HepG2 (cell line): Measurements from ENCODE around the gene PRSS21. TPM values are rescaled to one million over a fixed set of nuclear protein-coding genes. Genes with fewer than 3 reads are reported as not detected.

Experiments
- CEBPG ChIP-seq: IDR thresholded peaks from 2 replicates; pipeline ENCODE4 v1.6.1; 2016
- FIP1L1 ChIP-seq: fragments of 200-400 bp; formaldehyde crosslinking; IDR thresholded peaks from 2 replicates; pipeline ENCODE4 v1.6.1; 2018; ENCODE audit warnings: low read depth, mild to moderate bottlenecking, low read length, moderate library complexity, borderline replicate concordance; ENCODE audit not compliant: insufficient read depth
- FOSL2 ChIP-seq: sonication (generic); formaldehyde crosslinking; IDR thresholded peaks from 2 replicates; pipeline ENCODE4 v1.4.0; 2020; ENCODE audit warnings: missing genetic modification reagents
- GTF2F1 ChIP-seq: fragments of 150-350 bp; IDR thresholded peaks from 2 replicates; pipeline ENCODE4 v1.6.1; 2014; ENCODE audit warnings: low read length
- KDM5A ChIP-seq: fragments of 200-600 bp; sonication (generic); IDR thresholded peaks from 2 replicates; pipeline ENCODE4 v1.7.0; 2018; ENCODE audit warnings: antibody characterized with exemption, mild to moderate bottlenecking, low read length, borderline replicate concordance
- MIXL1 ChIP-seq: IDR thresholded peaks from 2 replicates; pipeline ENCODE4 v1.6.1; 2016
- MXD4 ChIP-seq: IDR thresholded peaks from 2 replicates; pipeline ENCODE4 v1.6.1; 2016; ENCODE audit warnings: mild to moderate bottlenecking, missing biosample characterization, missing genetic modification reagents
- POGZ ChIP-seq: sonication (generic); formaldehyde crosslinking; IDR thresholded peaks from 2 replicates; pipeline ENCODE4 v1.4.0; 2020; ENCODE audit warnings: mild to moderate bottlenecking, missing genetic modification reagents
- RBFOX2 ChIP-seq: fragments of 200-400 bp; formaldehyde crosslinking; IDR thresholded peaks from 2 replicates; pipeline ENCODE4 v1.6.1; 2017; ENCODE audit warnings: low read depth, mild to moderate bottlenecking, low read length
- SOX13 ChIP-seq, 3 experiments: fragments of 450-650 bp in 1 of 3; sonication (generic) in 1 of 3; formaldehyde crosslinking in 1 of 3; IDR thresholded peaks in 2 of 3; conservative IDR thresholded peaks in 1 of 3; 2 replicates each; pipeline versions ENCODE4 v1.5.0 to v1.6.1; 2016 to 2020; ENCODE audit warnings: antibody characterized with exemption in 1 of 3, mild to moderate bottlenecking in 1 of 3, missing compliant biosample characterization in 1 of 3, missing genetic modification reagents in 1 of 3, moderate library complexity in 1 of 3
- TBL1XR1 ChIP-seq: fragments of 150-350 bp; IDR thresholded peaks from 2 replicates; pipeline ENCODE4 v1.6.1; 2014; ENCODE audit warnings: borderline replicate concordance, low read length; ENCODE audit not compliant: partially characterized antibody
- ZBTB20 ChIP-seq: sonication (generic); formaldehyde crosslinking; IDR thresholded peaks from 2 replicates; pipeline ENCODE4 v1.8.1; 2023; ENCODE audit warnings: missing genetic modification reagents, low read depth, mild to moderate bottlenecking, borderline replicate concordance
- ZFP37 ChIP-seq: sonication (generic); formaldehyde crosslinking; IDR thresholded peaks from 2 replicates; pipeline ENCODE4 v1.4.0; 2020; ENCODE audit warnings: missing genetic modification reagents, borderline replicate concordance
- ZFP41 ChIP-seq: sonication (generic); formaldehyde crosslinking; IDR thresholded peaks from 2 replicates; pipeline ENCODE4 v1.4.0; 2020; ENCODE audit warnings: mild to moderate bottlenecking, missing genetic modification reagents, borderline replicate concordance
- ZNF546 ChIP-seq: sonication (generic); formaldehyde crosslinking; conservative IDR thresholded peaks from 2 replicates; pipeline ENCODE4 v1.8.1; 2023; ENCODE audit warnings: mild to moderate bottlenecking, missing genetic modification reagents
- ZNF619 ChIP-seq: sonication (generic); formaldehyde crosslinking; IDR thresholded peaks from 2 replicates; pipeline ENCODE4 v1.4.0; 2020; ENCODE audit warnings: mild to moderate bottlenecking, missing genetic modification reagents
- ZNF644 ChIP-seq: IDR thresholded peaks from 2 replicates; pipeline ENCODE4 v1.6.1; 2016; ENCODE audit warnings: low read depth
- ZNF678 ChIP-seq: sonication (generic); formaldehyde crosslinking; IDR thresholded peaks from 2 replicates; pipeline ENCODE4 v1.4.0; 2020; ENCODE audit warnings: mild to moderate bottlenecking, missing genetic modification reagents
- ZNF746 ChIP-seq: sonication (generic); formaldehyde crosslinking; IDR thresholded peaks from 2 replicates; pipeline ENCODE4 v1.8.0; 2022; ENCODE audit warnings: mild to moderate bottlenecking, missing genetic modification reagents
- ZNF83 ChIP-seq: sonication (generic); formaldehyde crosslinking; IDR thresholded peaks from 2 replicates; pipeline ENCODE4 v1.4.0; 2020; ENCODE audit warnings: missing genetic modification reagents, mild to moderate bottlenecking, borderline replicate concordance
- polyA plus RNA-seq, 8 experiments: library from polyadenylated mRNA; depleted of rRNA in 3 of 8; stranded (reverse) in 7 of 8; unstranded in 1 of 8; fragments of >200 nt; fragmentation: Illumina TruSeq in 4 of 8; extraction: Trizol in 4 of 8; gene quantifications; 2 replicates each; pipeline versions ENCODE4 v1.2.1 to v1.2.3, GENCODE V29; 2011 to 2016; ENCODE audit warnings: low read depth in 4 of 8, missing spikeins in 1 of 8, mixed read lengths in 1 of 8; ENCODE audit not compliant: insufficient read depth in 1 of 8
- total RNA-seq, 5 experiments: library from RNA; depleted of rRNA; stranded (reverse); fragments of >200 nt; fragmentation: Illumina TruSeq; extraction: Trizol; gene quantifications; 2 replicates each; pipeline ENCODE4 v1.2.3, GENCODE V29; 2016; ENCODE audit warnings: low read depth in 1 of 5
- TF ChIP-seq, protein P1 (sequence below): sonication (generic); formaldehyde crosslinking; IDR thresholded peaks from 2 replicates; pipeline ENCODE4 v1.5.0; 2020; ENCODE audit warnings: mild to moderate bottlenecking, missing genetic modification reagents
- TF ChIP-seq, protein P2 (sequence below): sonication (generic); formaldehyde crosslinking; IDR thresholded peaks from 2 replicates; pipeline ENCODE4 v1.4.0; 2020; ENCODE audit warnings: mild to moderate bottlenecking, low read depth, missing genetic modification reagents
- TF ChIP-seq, protein P3 (sequence below): sonication (generic); formaldehyde crosslinking; IDR thresholded peaks from 2 replicates; pipeline ENCODE4 v1.5.1; 2020; ENCODE audit warnings: missing genetic modification reagents, mild to moderate bottlenecking, borderline replicate concordance

PRSS21 gene
- total and polyA plus RNA-seq, 2 of the 13 experiments (the other 11 are each of a cell fraction or from before 2014, with no cell fraction given): not detected

DNA sequence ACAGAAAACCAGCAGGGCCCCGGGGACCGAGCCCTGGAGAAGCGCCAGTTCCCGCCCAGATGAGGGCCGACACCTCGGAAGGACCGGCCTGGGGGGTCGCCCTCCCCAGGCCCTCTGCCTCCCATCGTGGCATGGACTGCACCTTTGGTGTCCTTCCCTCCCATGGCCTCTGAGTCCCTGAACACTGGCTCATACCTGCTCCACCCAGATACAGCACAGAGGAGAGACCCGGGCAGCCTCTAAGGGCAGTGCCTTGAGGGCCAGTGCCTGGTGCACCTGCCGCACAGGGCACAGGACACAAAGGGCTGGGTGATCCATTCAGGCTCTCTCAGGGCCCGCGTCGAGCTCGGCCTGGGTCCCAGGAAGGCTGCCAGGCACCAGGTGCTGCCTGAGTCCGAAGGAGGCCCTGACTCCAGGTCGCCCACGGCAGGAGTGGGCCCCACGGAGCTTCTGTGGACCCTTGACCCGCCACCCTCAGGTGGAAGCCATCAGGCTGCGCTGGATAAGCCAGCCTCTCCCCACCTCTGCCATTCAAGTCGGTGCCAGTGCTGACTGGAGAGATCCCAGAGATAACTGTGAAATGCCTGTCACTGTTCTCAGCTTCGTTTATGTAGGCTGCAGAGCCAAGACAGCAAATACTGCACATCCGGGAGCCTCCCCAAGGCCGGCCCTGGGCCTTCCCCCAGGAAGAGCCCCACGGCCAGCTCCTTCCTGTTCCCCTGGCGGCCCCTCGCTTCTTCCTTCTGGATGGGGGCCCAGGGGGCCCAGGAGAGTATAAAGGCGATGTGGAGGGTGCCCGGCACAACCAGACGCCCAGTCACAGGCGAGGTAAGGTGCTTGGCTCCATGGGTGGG lies 12.7 kb downstream of the PRSS21 start, which contains the start of gene ZG16B (continued):
- TF ChIP-seq, protein P1, sequence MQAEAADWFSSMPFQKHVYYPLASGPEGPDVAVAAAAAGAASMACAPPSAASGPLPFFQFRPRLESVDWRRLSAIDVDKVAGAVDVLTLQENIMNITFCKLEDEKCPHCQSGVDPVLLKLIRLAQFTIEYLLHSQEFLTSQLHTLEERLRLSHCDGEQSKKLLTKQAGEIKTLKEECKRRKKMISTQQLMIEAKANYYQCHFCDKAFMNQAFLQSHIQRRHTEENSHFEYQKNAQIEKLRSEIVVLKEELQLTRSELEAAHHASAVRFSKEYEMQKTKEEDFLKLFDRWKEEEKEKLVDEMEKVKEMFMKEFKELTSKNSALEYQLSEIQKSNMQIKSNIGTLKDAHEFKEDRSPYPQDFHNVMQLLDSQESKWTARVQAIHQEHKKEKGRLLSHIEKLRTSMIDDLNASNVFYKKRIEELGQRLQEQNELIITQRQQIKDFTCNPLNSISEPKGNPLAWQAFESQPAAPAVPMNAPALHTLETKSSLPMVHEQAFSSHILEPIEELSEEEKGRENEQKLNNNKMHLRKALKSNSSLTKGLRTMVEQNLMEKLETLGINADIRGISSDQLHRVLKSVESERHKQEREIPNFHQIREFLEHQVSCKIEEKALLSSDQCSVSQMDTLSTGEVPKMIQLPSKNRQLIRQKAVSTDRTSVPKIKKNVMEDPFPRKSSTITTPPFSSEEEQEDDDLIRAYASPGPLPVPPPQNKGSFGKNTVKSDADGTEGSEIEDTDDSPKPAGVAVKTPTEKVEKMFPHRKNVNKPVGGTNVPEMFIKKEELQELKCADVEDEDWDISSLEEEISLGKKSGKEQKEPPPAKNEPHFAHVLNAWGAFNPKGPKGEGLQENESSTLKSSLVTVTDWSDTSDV (CRISPR knock-in tag): 0 out of 2 replicates have a peak, but pooled peaks have one; percentile 37
- no peak for TF ChIP-seq SOX13 (IDR thresholded peaks at IDR 0.05)
- peak in 1 of 2 experiments; percentile 29; a peak in 1 of 4 replicates for TF ChIP-seq SOX13 (CRISPR knock-in tag; conservative IDR thresholded peaks at IDR 0.05 in 1 of 2, IDR thresholded peaks at IDR 0.05 in 1 of 2)
- TF ChIP-seq, protein P2, sequence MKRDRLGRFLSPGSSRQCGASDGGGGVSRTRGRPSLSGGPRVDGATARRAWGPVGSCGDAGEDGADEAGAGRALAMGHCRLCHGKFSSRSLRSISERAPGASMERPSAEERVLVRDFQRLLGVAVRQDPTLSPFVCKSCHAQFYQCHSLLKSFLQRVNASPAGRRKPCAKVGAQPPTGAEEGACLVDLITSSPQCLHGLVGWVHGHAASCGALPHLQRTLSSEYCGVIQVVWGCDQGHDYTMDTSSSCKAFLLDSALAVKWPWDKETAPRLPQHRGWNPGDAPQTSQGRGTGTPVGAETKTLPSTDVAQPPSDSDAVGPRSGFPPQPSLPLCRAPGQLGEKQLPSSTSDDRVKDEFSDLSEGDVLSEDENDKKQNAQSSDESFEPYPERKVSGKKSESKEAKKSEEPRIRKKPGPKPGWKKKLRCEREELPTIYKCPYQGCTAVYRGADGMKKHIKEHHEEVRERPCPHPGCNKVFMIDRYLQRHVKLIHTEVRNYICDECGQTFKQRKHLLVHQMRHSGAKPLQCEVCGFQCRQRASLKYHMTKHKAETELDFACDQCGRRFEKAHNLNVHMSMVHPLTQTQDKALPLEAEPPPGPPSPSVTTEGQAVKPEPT (CRISPR knock-in tag): no peak
- TF ChIP-seq ZNF644 (CRISPR knock-in tag): no peak
- TF ChIP-seq TBL1XR1: no peak
- no peak for TF ChIP-seq MXD4 (CRISPR knock-in tag)
- no peak for TF ChIP-seq ZNF746 (CRISPR knock-in tag)
- 0 out of 2 replicates have a peak, but pooled peaks have one; percentile 8 for TF ChIP-seq FOSL2 (CRISPR knock-in tag)
- TF ChIP-seq ZFP37 (CRISPR knock-in tag): 0 out of 2 replicates have a peak, but pooled peaks have one; percentile 39
- TF ChIP-seq GTF2F1: no peak
- TF ChIP-seq ZNF619: no peak
- no peak for TF ChIP-seq ZNF546
- TF ChIP-seq, protein P3, sequence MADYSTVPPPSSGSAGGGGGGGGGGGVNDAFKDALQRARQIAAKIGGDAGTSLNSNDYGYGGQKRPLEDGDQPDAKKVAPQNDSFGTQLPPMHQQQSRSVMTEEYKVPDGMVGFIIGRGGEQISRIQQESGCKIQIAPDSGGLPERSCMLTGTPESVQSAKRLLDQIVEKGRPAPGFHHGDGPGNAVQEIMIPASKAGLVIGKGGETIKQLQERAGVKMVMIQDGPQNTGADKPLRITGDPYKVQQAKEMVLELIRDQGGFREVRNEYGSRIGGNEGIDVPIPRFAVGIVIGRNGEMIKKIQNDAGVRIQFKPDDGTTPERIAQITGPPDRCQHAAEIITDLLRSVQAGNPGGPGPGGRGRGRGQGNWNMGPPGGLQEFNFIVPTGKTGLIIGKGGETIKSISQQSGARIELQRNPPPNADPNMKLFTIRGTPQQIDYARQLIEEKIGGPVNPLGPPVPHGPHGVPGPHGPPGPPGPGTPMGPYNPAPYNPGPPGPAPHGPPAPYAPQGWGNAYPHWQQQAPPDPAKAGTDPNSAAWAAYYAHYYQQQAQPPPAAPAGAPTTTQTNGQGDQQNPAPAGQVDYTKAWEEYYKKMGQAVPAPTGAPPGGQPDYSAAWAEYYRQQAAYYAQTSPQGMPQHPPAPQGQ (CRISPR knock-in tag): no peak
- no peak for TF ChIP-seq CEBPG (CRISPR knock-in tag)
- 0 out of 2 replicates have a peak, but pooled peaks have one; percentile 25 for TF ChIP-seq MIXL1 (CRISPR knock-in tag)
- no peak for TF ChIP-seq POGZ
- no peak for TF ChIP-seq FIP1L1
- TF ChIP-seq KDM5A: no peak
- no peak for TF ChIP-seq ZBTB20 (CRISPR knock-in tag)
- TF ChIP-seq ZFP41: no peak
- TF ChIP-seq ZNF83 (CRISPR knock-in tag): no peak
- no peak for TF ChIP-seq ZNF678 (CRISPR knock-in tag)
- 0 out of 2 replicates have a peak, but pooled peaks have one; percentile 24 for TF ChIP-seq RBFOX2
